CD4-positive, alpha-beta T cell (primary cell): ENCODE measurements around the gene C19orf47. TPM values are rescaled to one million over a fixed set of nuclear protein-coding genes. Genes with fewer than 3 reads are reported as not detected.

Experiments
- ATAC-seq: fragments of 200-7000 bp; cut with Tn5 transposase; one replicate; pipeline ENCODE4 v1.10.0; 2022; ENCODE audit warnings: mild to moderate bottlenecking; ENCODE audit not compliant: poor library complexity
- CTCF ChIA-PET: fragments of 350-600 bp; sonication (Branson Sonifier 250); formaldehyde crosslinking; loops from one replicate; lab custom pipeline; 2021; ENCODE audit warnings: antibody characterized with exemption, inconsistent platforms; lab: Charles Lee
- POLR2A ChIA-PET: fragments of 350-600 bp; sonication (Branson Sonifier 250); formaldehyde crosslinking; loops from one replicate; lab custom pipeline; 2021; ENCODE audit warnings: antibody characterized with exemption, inconsistent platforms; lab: Charles Lee
- DNase-seq, 14 experiments: peaks; one replicate each; pipeline ENCODE4 v3.0.0-alpha.2; 2013 to 2020; ENCODE audit warnings: mixed read lengths in 2 of 14
- H3K27ac ChIP-seq, 2 donors: one replicate each; pipeline versions ENCODE4 v1.5.1 to v1.7.0; 2013; ENCODE audit warnings: low read length in 2 of 2, low read depth in 1 of 2, mild to moderate bottlenecking in 1 of 2
- H3K27me3 ChIP-seq, 2 experiments: 1 replicate in 1 of 2; 2 replicates in 1 of 2; pipeline versions ENCODE4 v1.6.1 to v1.7.0; 2013; ENCODE audit warnings: low read length in 2 of 2, control low read depth in 1 of 2, mild to moderate bottlenecking in 1 of 2, moderate library complexity in 1 of 2; ENCODE audit not compliant: insufficient read depth in 2 of 2, control insufficient read depth in 1 of 2
- H3K36me3 ChIP-seq: one replicate; pipeline ENCODE4 v1.6.1; 2013; ENCODE audit warnings: low read length, control low read depth; ENCODE audit not compliant: insufficient read depth
- H3K4me1 ChIP-seq: one replicate; pipeline ENCODE4 v1.6.1; 2013; ENCODE audit warnings: low read length, control low read depth; ENCODE audit not compliant: insufficient read depth
- H3K4me3 ChIP-seq: one replicate; pipeline ENCODE4 v1.5.1; 2013; ENCODE audit warnings: mild to moderate bottlenecking, low read length, moderate library complexity
- H3K9me3 ChIP-seq, 2 experiments: 1 replicate in 1 of 2; 2 replicates in 1 of 2; pipeline versions ENCODE4 v1.6.1 to v1.7.0; 2013; ENCODE audit warnings: low read length in 2 of 2, mild to moderate bottlenecking in 2 of 2, control low read depth in 1 of 2, moderate library complexity in 1 of 2; ENCODE audit not compliant: control insufficient read depth in 1 of 2, insufficient read depth in 1 of 2
- H3K27ac Mint-ChIP-seq: one replicate; pipeline ENCODE4 v1.8.0; 2020; ENCODE audit warnings: mixed read lengths
- H3K27me3 Mint-ChIP-seq: one replicate; pipeline ENCODE4 v1.8.0; 2021; ENCODE audit warnings: mixed read lengths
- H3K36me3 Mint-ChIP-seq: one replicate; pipeline ENCODE4 v1.8.0; 2021; ENCODE audit warnings: low read depth, mixed read lengths
- H3K4me1 Mint-ChIP-seq: one replicate; pipeline ENCODE4 v1.8.0; 2021; ENCODE audit warnings: low read depth, mixed read lengths
- H3K4me3 Mint-ChIP-seq: one replicate; pipeline ENCODE4 v1.8.0; 2020; ENCODE audit warnings: mild to moderate bottlenecking, mixed read lengths
- H3K9me3 Mint-ChIP-seq: one replicate; pipeline ENCODE4 v1.8.0; 2020; ENCODE audit warnings: mixed read lengths
- CTCF ChIP-seq: fragments of 200-600 bp; IDR thresholded peaks from one replicate; pipeline ENCODE4 v1.8.0; 2022; ENCODE audit warnings: antibody characterized with exemption, mild to moderate bottlenecking
- intact Hi-C, 2 experiments: fragments of 100-400 bp; cut with DNase I in 1 of 2; cut with micrococcal nuclease in 1 of 2; formaldehyde crosslinking; loops; one replicate each; pipeline versions ENCODE4 v1.15.1 to v1.9.0; 2023 to 2025; cut with DNase I, micrococcal nuclease
- total RNA-seq, 174 experiments: library from RNA in 2 of 174; stranded (reverse) in 2 of 174; gene quantifications; one replicate each; pipeline ENCODE4 v1.2.3 and lab custom pipeline; 2021 to 2026

The C19orf47 gene
- total RNA-seq, 2 experiments from 2014 or later = 10.1 to 11.2 TPM

GRCh38 chr19:40274585-40275544, 73.3 kb downstream of the C19orf47 start:
- ChIA-PET POLR2A (interaction anchor here (1.1 kb wide), 1 partner anchor 11 kb away, joined by 3 read pairs; the partner anchor contains the start of gene AKT2), CTCF (no interaction called here)
- Mint-ChIP-seq H3K4me3 (peak overlapping the region; percentile 32), H3K36me3 (peaks cover 28% of the 10 kb centered on the region), H3K27me3 (no peaks in the 10 kb centered on the region), H3K4me1 (peaks cover 74% of the 10 kb centered on the region), H3K27ac (peak overlapping the region; percentile 66), H3K9me3 (no peaks in the 10 kb centered on the region)
- peaks cover 13% of the 10 kb centered on the region for H3K36me3 ChIP-seq
- TF ChIP-seq CTCF = no peak
- H3K27ac ChIP-seq = no peak overlapping the region
- intact Hi-C loops = no loop called here
- H3K27me3 ChIP-seq = no peaks in the 10 kb centered on the region
- ATAC-seq (peak; percentile 91), DNase-seq (peak in 10 of 14 experiments; percentile 15 to 59 (median 35))
- no peaks in the 10 kb centered on the region for H3K9me3 ChIP-seq
- H3K4me3 ChIP-seq = no peak overlapping the region
- peaks cover 72% of the 10 kb centered on the region for H3K4me1 ChIP-seq

GRCh38 chr19:40273469-40274360, 74.5 kb downstream of the C19orf47 start:
- ATAC-seq (no peak), DNase-seq (no peak)
- no peak overlapping the region for H3K27ac ChIP-seq
- H3K36me3 ChIP-seq = peaks cover 17% of the 10 kb centered on the region
- Mint-ChIP-seq H3K36me3 (peaks cover 35% of the 10 kb centered on the region), H3K9me3 (no peaks in the 10 kb centered on the region), H3K4me1 (peaks cover 80% of the 10 kb centered on the region), H3K27ac (peak overlapping the region; percentile 66), H3K4me3 (peak overlapping the region; percentile 66), H3K27me3 (no peaks in the 10 kb centered on the region)
- TF ChIP-seq CTCF = no peak
- ChIA-PET CTCF (no interaction called here), POLR2A (interaction anchor here (1.1 kb wide), 1 partner anchor 12 kb away, joined by 3 read pairs; the partner anchor contains the start of gene AKT2)
- no peaks in the 10 kb centered on the region for H3K27me3 ChIP-seq
- H3K4me1 ChIP-seq = peaks cover 62% of the 10 kb centered on the region
- H3K9me3 ChIP-seq = no peaks in the 10 kb centered on the region
- intact Hi-C loops = no loop called here
- H3K4me3 ChIP-seq = no peak overlapping the region

GRCh38 chr19:40272261-40272660, 75.9 kb downstream of the C19orf47 start:
- Mint-ChIP-seq H3K4me3 (no peak overlapping the region), H3K4me1 (peaks cover 72% of the 10 kb centered on the region), H3K9me3 (no peaks in the 10 kb centered on the region), H3K27me3 (no peaks in the 10 kb centered on the region), H3K36me3 (peaks cover 38% of the 10 kb centered on the region), H3K27ac (no peak overlapping the region)
- peaks cover 21% of the 10 kb centered on the region for H3K36me3 ChIP-seq
- ChIA-PET POLR2A (no interaction called here), CTCF (no interaction called here)
- intact Hi-C loops = no loop called here
- peaks cover 48% of the 10 kb centered on the region for H3K4me1 ChIP-seq
- no peak overlapping the region for H3K4me3 ChIP-seq
- H3K27me3 ChIP-seq = no peaks in the 10 kb centered on the region
- DNase-seq = no peak
- no peak for ATAC-seq
- H3K9me3 ChIP-seq = no peaks in the 10 kb centered on the region
- TF ChIP-seq CTCF = no peak
- H3K27ac ChIP-seq = no peak overlapping the region
